A172 (cell line): ENCODE results near the gene ARSB. TPM values are rescaled to one million over a fixed set of nuclear protein-coding genes. Genes with fewer than 3 reads are reported as not detected.

Experiments used
- DNase-seq: peaks from one replicate; pipeline ENCODE4 v3.0.0-alpha.2; 2015; ENCODE audit warnings: low spot score
- total RNA-seq: library from RNA; depleted of rRNA; stranded (reverse); fragments of >200 nt; shearing (Covaris generic); gene quantifications from 2 replicates; pipeline ENCODE4 v1.2.3, GENCODE V29; 2014; rRNA removed

ARSB gene
- total RNA-seq: 13.4 and 14.4 TPM in 2 replicates

DNA sequence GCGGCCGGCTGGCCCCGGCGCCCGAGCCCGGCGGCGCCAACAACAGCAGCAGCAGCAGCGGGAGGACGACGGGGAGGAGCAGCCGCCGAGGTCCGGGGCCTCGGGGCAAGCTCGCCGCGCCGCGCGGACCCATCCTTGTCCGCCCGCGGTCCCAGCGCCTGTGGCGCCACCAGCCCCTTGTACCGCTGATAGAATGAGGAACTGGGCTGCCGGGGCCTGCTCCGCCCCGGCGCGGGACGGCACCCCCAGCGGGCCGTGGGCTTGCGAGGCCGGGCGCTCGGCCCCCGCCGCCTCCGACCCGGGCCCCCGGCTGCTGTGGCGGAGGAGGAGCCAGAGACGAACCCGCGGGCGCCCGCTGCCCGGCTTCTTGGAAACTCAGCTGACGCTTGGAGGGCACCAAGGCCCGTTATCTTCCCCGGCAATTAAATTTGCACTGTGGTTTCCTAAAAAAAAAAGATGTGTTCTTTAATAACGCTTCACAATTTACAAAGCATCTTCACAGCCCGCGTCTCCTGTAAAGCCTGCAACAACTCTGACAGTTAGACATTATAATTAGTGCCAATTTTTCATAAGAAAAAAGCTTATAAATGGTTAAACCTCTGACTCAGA, at the start of gene ARSB:
Gene ARSB, minus strand, starts transcription at position 195 of the 609 bp plus-strand sequence. Its CDS starts 62 bp downstream, at position 133.
- no peak for DNase-seq

- DNase-seq: no peak
Measured at GRCh38 chr5:79032782-79033181, 47.7 kb upstream of the ARSB start.

- DNase-seq: no peak
Measured at GRCh38 chr5:79032031-79032695, 47.1 kb upstream of the ARSB start.

DNA sequence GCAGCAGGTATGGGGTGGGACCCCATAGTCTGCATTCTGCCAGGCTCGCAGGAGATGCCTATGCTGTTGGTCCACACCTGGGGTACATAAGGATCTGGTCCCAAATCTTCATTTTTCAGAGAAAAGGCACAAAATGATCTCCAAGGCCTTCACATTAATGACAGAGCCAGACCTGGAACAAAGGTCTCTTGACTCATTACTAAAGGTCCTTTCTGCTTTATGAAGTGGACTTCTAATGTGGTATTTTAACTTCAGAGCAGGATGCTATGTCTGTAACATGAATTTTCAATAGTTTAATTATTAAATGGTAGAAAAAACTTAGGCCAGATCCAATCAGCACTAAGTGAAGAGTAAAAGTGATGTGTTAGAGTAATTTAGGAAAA, 46.4 kb upstream of the ARSB start:
- no peak for DNase-seq

DNA sequence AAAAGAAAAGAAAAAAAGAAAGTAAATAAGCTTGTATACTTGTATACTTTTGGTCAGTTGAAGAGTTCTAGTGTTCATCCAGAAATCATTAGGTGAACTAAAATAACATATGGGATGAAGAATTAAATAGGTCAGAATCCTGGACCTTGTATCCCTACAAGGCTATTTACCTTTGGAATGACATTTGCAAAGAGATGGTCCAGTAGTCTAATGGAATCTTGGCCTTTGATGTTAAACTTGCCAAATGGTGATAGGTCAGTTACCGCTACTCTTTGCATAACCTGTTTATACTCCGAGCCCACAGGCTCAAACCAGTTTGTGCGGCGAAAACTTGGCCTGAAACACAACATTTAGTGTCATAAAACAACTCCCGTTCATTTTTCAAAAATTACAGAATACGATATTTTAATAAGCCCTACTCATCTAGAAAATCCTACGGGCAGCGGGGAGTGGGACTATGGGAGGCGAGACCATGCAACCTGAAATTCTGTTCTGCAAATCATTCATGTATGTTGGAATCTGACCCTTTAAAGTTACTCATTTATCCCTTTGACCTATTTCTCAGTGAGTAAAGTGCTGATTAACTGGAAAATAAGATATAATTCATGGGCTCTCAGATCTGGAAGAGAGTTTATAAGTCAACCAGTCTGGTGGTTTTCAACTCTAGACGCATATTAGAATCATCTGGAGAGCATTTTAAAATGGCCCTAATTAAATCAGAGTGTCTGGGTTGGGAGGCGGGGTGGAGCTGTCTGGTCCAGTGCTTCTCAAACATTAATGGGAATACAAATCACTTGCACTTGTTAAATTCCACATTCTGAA, 45.8 kb upstream of the ARSB start:
- DNase-seq: no peak

GRCh38 chr5:79025054-79025472, 40.0 kb upstream of the ARSB start:
- DNase-seq: peak; percentile 47

- DNase-seq: no peak
Measured at GRCh38 chr5:79023947-79024346, 38.8 kb upstream of the ARSB start.

DNA sequence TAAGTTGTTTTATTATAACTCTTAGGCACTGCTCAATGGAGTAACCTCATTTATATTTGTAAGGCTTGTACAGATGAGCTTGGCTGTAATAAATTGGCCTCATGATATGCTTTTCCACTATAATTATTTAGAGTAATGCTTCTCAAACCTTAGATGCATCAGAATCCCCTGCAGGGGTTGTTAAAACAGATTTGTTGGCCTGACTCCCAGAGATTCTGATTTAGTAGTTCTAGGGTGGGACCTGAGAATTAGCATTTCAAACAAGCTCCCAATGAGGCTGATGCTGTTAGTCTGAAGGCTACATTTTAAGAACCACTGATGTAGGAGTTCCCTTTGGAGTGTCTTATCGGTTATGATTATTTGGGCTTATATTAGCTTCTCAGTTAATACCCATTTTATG, 38.2 kb upstream of the ARSB start:
- no peak for DNase-seq

DNA sequence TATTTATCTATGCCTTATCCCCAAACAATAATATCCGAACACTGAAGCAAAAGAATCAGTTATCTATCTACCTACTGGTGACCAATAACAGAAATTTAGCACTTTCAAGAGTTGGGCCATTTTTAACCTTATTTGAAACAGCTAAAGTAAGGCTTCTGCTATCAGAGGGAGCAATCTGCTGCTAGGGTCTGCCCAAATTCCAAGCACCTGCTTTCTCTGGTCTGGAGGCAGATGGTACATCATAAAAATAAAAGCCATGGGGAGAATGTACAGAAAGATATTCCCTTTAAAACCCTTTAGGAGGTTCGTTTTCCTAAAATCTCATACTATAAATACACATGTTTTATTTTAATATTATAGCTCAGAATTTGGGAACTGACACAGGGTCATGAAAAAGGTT, 37.7 kb upstream of the ARSB start:
- no peak for DNase-seq

- DNase-seq: no peak
Measured at GRCh38 chr5:79021753-79022152, 36.6 kb upstream of the ARSB start.

- peak; percentile 71 for DNase-seq
Measured at GRCh38 chr5:79020861-79021561, 35.9 kb upstream of the ARSB start.

DNA sequence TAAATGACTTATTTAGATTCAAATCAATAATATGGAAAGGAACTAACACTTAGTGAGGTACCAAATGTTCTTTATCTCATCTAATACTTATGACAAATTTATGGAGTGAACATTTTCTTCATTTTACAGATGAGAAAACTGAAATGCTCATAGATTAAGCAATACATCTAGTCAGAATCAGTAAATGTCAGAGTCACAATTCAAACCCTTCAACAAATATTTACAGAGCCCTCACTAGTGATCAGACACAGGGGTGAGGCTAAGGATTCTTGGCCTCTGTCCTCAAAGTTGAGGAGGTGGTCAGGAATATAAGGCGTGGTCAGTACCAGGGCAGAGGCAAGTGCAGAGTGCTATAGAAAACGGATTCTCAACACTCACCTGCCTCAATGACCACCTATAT, 29.5 kb upstream of the ARSB start:
- DNase-seq: no peak

DNA sequence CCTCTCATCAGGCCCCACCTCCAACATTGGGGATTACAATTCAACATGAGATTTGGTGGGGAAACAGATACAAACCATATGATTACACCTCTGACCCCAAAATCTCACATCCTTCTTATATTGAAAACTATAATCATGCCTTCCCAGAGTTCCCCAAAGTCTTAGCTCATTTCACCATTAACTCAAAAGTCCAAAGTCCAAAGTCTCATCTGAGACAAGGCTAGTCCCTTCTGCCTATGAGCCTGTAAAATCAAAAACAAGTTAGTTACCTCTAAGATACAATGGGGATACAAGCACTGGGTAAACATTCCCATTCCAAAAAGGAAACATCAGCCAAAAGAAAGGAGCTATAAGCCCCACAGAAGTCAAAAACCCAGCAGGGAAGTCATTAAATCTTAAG, 26.8 kb upstream of the ARSB start:
- no peak for DNase-seq

- no peak for DNase-seq
Measured at GRCh38 chr5:79011219-79011836, 26.2 kb upstream of the ARSB start.

DNA sequence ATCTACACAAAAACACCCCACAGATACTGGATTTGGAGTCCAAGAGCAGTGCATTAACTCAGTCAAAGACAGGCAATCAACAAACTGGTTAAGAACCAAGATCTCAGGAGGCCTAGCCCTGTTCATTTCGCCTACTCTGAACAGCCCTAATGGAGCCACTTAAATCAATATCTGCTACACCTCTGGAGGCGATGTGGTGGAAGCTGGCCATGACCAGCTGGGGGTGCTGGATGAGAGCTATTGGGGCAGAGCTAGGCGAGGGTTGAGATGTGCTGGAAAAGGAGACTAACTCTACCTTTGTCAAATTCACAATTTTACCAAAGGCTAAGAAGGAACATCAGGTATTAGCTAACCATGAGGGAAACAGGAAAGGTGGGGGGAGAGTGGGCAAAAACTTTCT, 23.3 kb upstream of the ARSB start:
- no peak for DNase-seq

DNA sequence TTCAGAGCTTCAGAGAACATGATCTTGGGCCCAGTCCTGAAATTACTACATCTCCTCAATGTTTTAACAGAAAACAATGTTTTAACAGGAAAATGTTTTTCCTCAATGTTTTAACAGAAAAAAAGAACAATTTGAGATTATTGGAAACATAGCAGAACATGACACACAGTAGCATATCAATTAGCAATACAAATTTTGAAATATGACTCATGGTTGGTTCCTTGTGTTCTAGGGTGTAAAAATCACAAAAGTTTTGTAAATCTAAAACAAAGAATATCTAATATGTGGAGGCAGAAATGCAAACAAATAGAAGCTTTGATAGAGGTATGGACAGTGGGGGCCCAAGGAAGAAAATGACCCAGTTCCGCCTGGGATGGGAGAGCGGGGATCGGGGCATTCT, 22.8 kb upstream of the ARSB start:
- DNase-seq: no peak

- DNase-seq: no peak
Measured at GRCh38 chr5:79005936-79006631, 21.0 kb upstream of the ARSB start.

GRCh38 chr5:79005151-79005550, 20.0 kb upstream of the ARSB start:
- no peak for DNase-seq

DNA sequence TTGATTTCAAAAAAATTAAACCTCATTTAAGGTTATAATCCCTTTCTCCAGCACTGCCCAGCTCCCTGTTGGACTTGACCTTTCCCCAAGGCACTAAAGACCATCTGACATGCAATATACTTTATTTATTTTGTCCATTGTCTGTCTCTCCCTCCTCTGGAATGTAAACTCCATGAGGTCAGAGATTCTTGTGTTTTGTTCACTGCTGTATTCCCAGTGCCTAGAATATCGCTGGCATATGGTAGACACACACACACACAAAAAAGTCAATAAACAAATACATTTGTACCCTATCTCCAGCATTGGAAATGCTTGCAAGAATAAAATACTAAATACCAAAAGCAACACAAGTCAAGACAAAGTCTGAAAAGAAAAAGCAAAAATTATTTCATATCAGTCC, 17.3 kb upstream of the ARSB start:
- no peak for DNase-seq

DNA sequence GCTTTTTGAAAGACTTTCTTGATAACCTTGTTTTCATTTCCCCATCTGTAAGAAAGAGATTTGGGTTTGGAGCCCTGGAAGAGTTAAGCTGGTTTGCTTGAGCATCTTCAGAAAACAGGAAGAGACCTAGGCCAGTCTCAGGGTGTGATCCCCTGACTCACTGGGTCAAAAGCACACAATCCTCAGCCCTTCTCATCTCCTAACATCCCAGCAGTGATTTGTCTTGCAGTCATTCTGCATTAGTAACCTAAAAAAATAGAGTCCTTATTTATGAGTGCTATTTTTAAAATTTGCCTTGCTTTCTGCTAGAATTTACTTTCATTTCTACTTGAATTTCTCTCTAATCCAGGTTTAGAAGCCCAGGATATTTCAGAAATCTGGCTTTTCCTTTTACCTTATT, 16.4 kb upstream of the ARSB start:
- peak; percentile 9 for DNase-seq

- no peak for DNase-seq
Measured at GRCh38 chr5:78997090-78997489, 12.0 kb upstream of the ARSB start.
